OCI-LY7 (cell line): ENCODE results near the gene THYN1.

Source experiments
- CTCF ChIP-seq: fragments of 200-600 bp; sonication (generic); conservative IDR thresholded peaks from 2 replicates; pipeline ENCODE4 v1.5.1; 2014; ENCODE audit warnings: mild to moderate bottlenecking, antibody characterized with exemption, low read length, moderate library complexity, mixed read lengths
- EZH2phosphoT487 ChIP-seq: fragments of 200-600 bp; sonication (generic); IDR thresholded peaks from 2 replicates; pipeline ENCODE4 v1.6.1; 2018; ENCODE audit warnings: low read depth, borderline replicate concordance, mild to moderate bottlenecking, mixed run types, antibody characterized with exemption, low read length, moderate library complexity, mixed read lengths

- TF ChIP-seq CTCF (no peak), EZH2phosphoT487 (no peak)
Measured at GRCh38 chr11:134226806-134227325, 26.3 kb downstream of the THYN1 start.
